Stomach (tissue), 4 donors: ENCODE results near the gene SH3D21.

Experiments
- CTCF ChIP-seq, 7 experiments: fragments of 450-650 bp in 4 of 7; fragments of 200-600 bp in 3 of 7; sonication (generic) in 3 of 7; IDR thresholded peaks; one replicate each; pipeline ENCODE4 v1.5.1; 2016 to 2019; ENCODE audit warnings: antibody characterized with exemption in 7 of 7, control low read depth in 2 of 7, mild to moderate bottlenecking in 1 of 7
- POLR2A ChIP-seq, 4 donors: fragments of 450-650 bp; IDR thresholded peaks; one replicate each; pipeline ENCODE4 v1.6.1; 2016; ENCODE audit warnings: antibody characterized with exemption in 4 of 4, control low read depth in 2 of 4, mild to moderate bottlenecking in 1 of 4, moderate library complexity in 1 of 4

GRCh38 chr1:36257375-36257767, 48.8 kb upstream of the SH3D21 start:
- no peak for TF ChIP-seq CTCF (IDR thresholded peaks at IDR 0.05)
- TF ChIP-seq POLR2A (IDR thresholded peaks at IDR 0.05) = no peak
